Measurements from ENCODE around the gene ARHGAP5. TPM values are rescaled to one million over a fixed set of nuclear protein-coding genes. Genes with fewer than 3 reads are reported as not detected.
A peak's percentile ranks its signal among the peaks of the same experiment; 100 is the strongest.

Gene ARHGAP5, protein sequence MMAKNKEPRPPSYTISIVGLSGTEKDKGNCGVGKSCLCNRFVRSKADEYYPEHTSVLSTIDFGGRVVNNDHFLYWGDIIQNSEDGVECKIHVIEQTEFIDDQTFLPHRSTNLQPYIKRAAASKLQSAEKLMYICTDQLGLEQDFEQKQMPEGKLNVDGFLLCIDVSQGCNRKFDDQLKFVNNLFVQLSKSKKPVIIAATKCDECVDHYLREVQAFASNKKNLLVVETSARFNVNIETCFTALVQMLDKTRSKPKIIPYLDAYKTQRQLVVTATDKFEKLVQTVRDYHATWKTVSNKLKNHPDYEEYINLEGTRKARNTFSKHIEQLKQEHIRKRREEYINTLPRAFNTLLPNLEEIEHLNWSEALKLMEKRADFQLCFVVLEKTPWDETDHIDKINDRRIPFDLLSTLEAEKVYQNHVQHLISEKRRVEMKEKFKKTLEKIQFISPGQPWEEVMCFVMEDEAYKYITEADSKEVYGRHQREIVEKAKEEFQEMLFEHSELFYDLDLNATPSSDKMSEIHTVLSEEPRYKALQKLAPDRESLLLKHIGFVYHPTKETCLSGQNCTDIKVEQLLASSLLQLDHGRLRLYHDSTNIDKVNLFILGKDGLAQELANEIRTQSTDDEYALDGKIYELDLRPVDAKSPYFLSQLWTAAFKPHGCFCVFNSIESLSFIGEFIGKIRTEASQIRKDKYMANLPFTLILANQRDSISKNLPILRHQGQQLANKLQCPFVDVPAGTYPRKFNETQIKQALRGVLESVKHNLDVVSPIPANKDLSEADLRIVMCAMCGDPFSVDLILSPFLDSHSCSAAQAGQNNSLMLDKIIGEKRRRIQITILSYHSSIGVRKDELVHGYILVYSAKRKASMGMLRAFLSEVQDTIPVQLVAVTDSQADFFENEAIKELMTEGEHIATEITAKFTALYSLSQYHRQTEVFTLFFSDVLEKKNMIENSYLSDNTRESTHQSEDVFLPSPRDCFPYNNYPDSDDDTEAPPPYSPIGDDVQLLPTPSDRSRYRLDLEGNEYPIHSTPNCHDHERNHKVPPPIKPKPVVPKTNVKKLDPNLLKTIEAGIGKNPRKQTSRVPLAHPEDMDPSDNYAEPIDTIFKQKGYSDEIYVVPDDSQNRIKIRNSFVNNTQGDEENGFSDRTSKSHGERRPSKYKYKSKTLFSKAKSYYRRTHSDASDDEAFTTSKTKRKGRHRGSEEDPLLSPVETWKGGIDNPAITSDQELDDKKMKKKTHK (N-terminal part only)
- 10 to 100 TPM; 29.5 to 42.8 TPM for total RNA-seq

DNA sequence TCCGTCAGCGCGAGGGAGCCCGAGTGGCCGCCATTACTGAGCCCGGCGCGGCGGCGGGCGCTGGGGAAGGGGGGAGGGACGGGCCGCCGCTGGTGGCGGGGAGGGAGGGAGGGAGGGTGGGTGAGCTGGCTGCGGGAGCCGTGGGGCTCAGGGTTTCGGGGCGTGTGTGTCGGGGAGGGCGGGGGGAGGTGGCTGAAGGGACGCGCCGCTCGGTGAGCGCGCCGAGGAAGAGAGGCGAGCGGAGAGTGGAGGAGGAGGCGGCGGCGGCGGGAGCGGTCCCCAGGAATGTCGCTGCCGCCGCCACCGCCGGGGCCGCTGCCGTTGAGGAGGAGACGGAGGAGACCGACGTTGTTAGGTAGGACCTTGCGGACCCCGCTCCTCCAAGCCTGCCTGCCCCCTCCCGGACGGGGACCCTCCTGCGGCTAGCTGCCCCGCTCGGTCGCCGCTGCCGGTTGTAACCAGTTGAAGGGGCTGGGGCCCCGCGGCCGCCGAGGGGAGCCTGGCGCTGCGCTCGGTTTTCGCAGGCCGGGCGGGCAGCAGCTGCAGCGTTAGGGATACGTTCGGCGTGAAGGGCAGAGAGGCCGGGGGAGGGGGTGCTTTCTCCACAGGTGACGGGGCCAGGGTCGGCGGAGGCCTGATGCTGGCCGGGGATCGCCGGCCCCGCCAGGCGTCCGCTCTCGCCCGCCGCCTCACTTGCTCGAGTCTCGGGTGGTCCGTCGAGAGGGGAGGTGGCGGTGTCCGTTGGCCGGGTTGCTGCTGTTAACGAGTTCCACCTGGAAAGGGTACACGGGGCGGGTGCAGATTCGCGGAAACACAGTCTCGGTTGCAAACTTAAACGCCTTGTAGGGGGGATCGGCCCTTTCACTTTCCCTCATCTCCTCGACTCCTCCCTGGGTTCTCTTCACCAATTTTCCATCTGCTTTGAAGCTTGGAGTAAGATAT, at the start of gene ARHGAP5:
ARHGAP5 (plus strand) TSS at position 224 of the 942 bp plus-strand sequence. CDS start 13,366 bp downstream, outside the sequence.
- peaks cover 13% of the 10 kb centered on the region for H3K27me3 Mint-ChIP-seq (ENCODE audit: low read depth)
- DNase-seq (peak; percentile 40 to 74), ATAC-seq (replicated peaks in 1 of 2) (peak; percentile 27 to 47)
- peak within 1 kb of the TSS; percentile 89 to 96 for H3K4me3 Mint-ChIP-seq
- no peaks in the 10 kb centered on the region for H3K9me3 Mint-ChIP-seq
- peak within 1 kb of the TSS; percentile 94 for H3K27ac Mint-ChIP-seq
- peaks cover 35% of the 10 kb centered on the region for H3K4me1 Mint-ChIP-seq (ENCODE audit: low read depth)
- H3K36me3 Mint-ChIP-seq (ENCODE audit: insufficient read depth in 2 of 2) = peaks cover 4 to 5% of the 10 kb centered on the region in 2 donors

DNA sequence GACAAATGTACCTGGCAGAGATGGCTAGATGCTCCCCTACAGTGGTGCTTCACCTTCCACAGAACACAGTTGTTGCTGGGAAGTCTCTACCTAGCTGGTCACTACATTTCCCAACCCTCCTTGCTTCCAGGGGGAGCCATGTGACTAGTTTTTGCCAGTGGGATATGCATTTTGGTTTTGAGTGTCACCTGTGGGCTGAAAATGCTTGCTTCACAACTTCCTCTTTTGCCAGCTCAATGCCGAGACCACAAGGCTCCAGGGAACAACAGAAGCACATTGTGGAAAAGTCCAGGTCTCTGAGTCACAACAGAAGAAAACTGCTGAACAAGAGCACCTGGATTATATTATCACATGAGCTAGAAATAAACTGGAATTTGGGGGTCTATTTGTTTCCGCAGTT, 48.5 kb upstream of the ARHGAP5 start:
- ATAC-seq (replicated peaks in 1 of 2) = no peak
- no peak overlapping the region for H3K27ac Mint-ChIP-seq
- H3K36me3 Mint-ChIP-seq (ENCODE audit: insufficient read depth in 2 of 2) = no peaks in the 10 kb centered on the region

DNA sequence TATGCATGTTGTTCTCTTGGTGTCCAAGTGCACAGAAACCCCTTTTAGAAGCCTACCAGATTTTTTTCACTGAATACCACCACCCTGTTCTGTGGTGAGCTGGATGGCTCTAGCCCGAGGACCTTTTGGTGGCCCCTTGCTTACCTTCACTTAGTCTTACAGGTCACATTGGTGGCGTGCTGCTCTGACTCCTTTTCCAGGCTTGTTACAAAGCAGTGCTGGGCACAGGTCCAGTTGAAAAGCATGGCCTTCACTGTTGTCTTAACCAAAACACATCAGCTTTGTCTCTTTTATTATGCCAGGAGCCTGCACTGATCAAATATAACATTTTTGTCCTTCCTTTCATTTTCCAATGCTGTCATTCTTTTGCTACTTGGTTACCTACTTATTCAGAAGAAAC, 43.6 kb upstream of the ARHGAP5 start:
- Mint-ChIP-seq H3K27me3 (ENCODE audit: low read depth) (peaks cover 17% of the 10 kb centered on the region), H3K36me3 (ENCODE audit: insufficient read depth in 2 of 2) (no peaks in the 10 kb centered on the region), H3K4me3 (no peak overlapping the region), H3K27ac (no peak overlapping the region), H3K4me1 (ENCODE audit: low read depth) (no peaks in the 10 kb centered on the region), H3K9me3 (no peaks in the 10 kb centered on the region)
- DNase-seq (no peak), ATAC-seq (replicated peaks in 1 of 2) (no peak)

More for the DNA sequence above, 48.5 kb upstream of the ARHGAP5 start:
- DNase-seq = no peak
- Mint-ChIP-seq H3K27me3 (ENCODE audit: low read depth) (peaks cover 16% of the 10 kb centered on the region), H3K4me1 (ENCODE audit: low read depth) (no peaks in the 10 kb centered on the region), H3K4me3 (no peak overlapping the region), H3K9me3 (no peaks in the 10 kb centered on the region)

DNA sequence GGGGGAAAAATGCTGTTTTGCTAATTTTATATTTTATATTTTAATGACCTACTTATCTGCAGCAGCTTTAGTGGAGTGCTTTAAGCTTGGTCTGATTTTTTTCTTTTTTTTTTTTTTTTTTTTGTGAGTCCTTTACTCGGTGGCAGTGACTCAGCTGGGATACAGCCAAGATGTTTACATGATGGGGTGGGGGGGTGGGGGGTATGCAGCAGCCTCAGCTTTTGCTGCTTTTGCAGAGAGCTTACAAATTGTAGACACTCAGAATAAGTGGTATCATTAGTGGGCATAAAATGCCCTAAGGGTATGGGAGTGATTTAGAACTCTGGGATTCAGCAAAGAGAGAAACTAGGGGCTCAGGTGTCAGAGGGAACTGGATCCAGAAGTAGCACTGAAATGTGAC, 38.2 kb upstream of the ARHGAP5 start:
- DNase-seq = no peak
- Mint-ChIP-seq H3K9me3 (no peaks in the 10 kb centered on the region), H3K27ac (no peak overlapping the region), H3K36me3 (ENCODE audit: insufficient read depth in 2 of 2) (no peaks in the 10 kb centered on the region), H3K4me3 (no peak overlapping the region), H3K4me1 (ENCODE audit: low read depth) (no peaks in the 10 kb centered on the region), H3K27me3 (ENCODE audit: low read depth) (peaks cover 23% of the 10 kb centered on the region)
- no peak for ATAC-seq (replicated peaks in 1 of 2)

DNA sequence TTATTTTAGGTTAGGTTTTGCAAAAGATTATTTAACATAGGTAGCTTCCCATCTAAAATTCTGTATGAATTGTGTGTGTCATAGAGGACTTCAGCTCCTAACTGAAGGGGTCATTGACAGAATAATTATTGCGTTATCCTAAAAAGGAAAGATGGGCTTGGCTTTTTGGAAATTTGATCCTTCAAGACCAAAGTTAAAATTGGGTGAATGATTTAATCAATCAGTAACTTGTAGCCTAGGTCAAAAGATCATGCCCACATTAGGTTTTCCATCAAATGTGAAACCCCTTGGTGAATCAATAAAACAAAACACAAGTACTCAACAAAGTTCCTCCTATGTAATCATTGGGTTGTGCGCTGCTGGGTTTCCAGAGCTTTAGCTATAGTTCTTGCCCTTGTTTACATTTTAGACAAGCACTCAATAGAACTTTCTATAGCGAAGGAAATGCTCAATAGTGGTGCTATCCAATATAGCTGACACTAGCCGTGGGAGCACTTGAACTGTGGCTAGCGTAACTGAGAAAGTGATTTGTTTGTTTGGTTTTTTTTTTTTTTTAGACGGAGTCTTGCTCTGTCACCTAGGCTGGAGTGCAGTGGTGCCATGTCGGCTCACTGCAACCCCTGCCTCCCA, 37.6 kb upstream of the ARHGAP5 start:
- H3K36me3 Mint-ChIP-seq (ENCODE audit: insufficient read depth in 2 of 2) = no peaks in the 10 kb centered on the region
- ATAC-seq (replicated peaks in 1 of 2) = no peak
- no peak overlapping the region for H3K27ac Mint-ChIP-seq
- no peak for DNase-seq
- peaks cover 23% of the 10 kb centered on the region for H3K27me3 Mint-ChIP-seq (ENCODE audit: low read depth)
- H3K9me3 Mint-ChIP-seq = no peaks in the 10 kb centered on the region
- H3K4me1 Mint-ChIP-seq (ENCODE audit: low read depth) = no peaks in the 10 kb centered on the region
- H3K4me3 Mint-ChIP-seq = no peak overlapping the region

DNA sequence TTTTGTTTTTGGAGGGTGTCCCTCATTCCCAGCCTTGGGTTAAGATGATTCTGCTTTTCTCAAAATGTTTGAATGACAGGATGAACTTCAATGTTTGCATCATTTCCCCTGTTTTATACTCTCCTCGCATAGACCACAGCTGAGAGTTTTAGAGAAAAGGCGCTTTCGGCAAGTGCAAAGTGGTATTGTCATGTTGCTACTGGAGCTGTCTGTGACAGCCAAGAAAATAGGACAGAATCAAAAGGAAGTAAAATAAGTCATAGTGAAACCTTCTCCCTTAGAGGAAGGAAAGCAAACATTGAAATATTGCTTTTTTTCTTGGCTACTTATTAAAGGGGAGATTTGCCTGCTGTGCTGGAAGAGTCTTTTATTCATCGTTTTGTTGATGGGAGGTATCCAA, 33.5 kb upstream of the ARHGAP5 start:
- Mint-ChIP-seq H3K4me1 (ENCODE audit: low read depth) (no peaks in the 10 kb centered on the region), H3K27ac (no peak overlapping the region), H3K9me3 (no peaks in the 10 kb centered on the region), H3K36me3 (ENCODE audit: insufficient read depth in 2 of 2) (no peaks in the 10 kb centered on the region), H3K27me3 (ENCODE audit: low read depth) (peaks cover 6% of the 10 kb centered on the region), H3K4me3 (no peak overlapping the region)
- DNase-seq = no peak
- peak in 1 of 2 donors; percentile 41 for ATAC-seq (replicated peaks in 1 of 2)

DNA sequence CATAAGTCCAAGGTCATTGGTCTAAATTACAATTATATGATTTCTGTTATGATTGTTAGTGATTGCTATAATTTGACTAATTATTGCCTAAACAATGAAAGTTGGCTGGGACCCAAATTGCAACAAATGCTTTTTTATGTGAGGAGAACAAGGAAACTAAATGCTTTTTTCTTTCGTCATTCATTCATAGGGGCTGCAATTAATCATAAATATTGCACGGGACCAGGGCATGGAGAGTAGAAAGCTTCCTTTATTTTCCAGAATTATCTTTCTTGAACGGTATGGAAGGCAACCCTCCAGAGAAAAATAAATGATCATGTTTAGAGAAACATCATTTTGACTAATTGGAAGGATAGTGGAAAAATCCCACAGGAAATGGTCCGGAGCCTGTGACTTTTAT, 32.6 kb upstream of the ARHGAP5 start:
- no peaks in the 10 kb centered on the region for H3K9me3 Mint-ChIP-seq
- H3K27ac Mint-ChIP-seq = no peak overlapping the region
- H3K4me3 Mint-ChIP-seq = no peak overlapping the region
- ATAC-seq (replicated peaks in 1 of 2) = no peak
- no peaks in the 10 kb centered on the region for H3K4me1 Mint-ChIP-seq (ENCODE audit: low read depth)
- H3K36me3 Mint-ChIP-seq (ENCODE audit: insufficient read depth in 2 of 2) = no peaks in the 10 kb centered on the region
- no peak for DNase-seq
- H3K27me3 Mint-ChIP-seq (ENCODE audit: low read depth) = peaks cover 6% of the 10 kb centered on the region

DNA sequence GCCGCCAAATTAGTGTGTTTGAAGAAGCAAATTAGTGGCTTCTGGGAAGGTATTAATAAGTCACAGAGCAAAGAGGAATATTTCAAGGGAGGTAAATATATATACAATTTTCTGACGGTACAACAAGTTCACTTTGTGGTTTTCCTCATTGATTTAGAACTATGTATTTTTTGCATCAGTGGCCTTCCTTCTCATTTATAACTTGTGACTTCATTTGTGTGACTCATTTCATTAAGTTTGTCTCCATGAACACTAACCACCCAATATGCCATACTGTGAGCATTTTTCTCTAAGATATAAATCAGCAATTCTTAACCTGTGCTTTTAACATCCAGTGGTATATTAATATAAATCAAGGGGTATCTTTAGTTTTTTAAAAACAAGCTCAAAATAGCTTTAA, 29.3 kb upstream of the ARHGAP5 start:
- H3K4me3 Mint-ChIP-seq = no peak overlapping the region
- ATAC-seq (replicated peaks in 1 of 2) = no peak

DNA sequence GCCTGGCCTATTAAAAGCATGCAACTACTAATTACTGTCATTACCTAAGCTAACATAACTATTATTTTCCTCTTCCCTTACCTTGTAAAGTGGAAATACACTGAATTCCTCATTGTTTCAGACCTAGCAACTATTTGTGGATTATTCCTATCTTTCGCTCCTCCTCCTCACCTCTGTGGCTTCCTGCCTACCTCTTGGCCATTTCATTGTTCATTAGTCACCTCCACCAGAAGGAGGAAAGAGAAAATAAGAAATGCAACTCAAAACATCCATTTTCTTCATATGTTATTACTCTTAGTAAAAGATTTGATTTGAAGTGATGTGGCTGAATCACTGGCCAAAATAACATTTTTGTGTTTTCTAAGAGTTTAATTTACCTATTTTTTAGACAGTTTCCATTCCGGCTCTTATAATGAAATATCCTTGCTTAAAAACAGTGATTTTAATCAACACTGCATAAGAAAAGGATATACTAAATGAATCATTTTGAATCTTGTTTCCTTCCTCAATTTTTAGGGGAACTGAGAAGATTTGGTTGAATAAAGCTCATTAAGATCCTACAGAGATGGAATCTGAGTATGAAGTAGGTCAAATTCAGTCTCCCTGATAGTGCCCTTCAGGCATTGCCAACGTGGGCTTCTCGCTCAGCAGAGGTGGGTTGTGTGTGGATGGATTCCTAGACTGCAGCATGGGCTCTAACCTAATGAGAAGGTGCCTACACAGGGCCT, 27.6 kb upstream of the ARHGAP5 start:
- Mint-ChIP-seq H3K36me3 (ENCODE audit: insufficient read depth in 2 of 2) (no peaks in the 10 kb centered on the region), H3K27ac (no peak overlapping the region), H3K4me1 (ENCODE audit: low read depth) (no peaks in the 10 kb centered on the region), H3K4me3 (no peak overlapping the region), H3K27me3 (ENCODE audit: low read depth) (no peaks in the 10 kb centered on the region), H3K9me3 (no peaks in the 10 kb centered on the region)
- DNase-seq (no peak), ATAC-seq (replicated peaks in 1 of 2) (no peak)

More for the DNA sequence above, 29.3 kb upstream of the ARHGAP5 start:
- no peak overlapping the region for H3K27ac Mint-ChIP-seq
- DNase-seq = no peak
- peaks cover 4% of the 10 kb centered on the region for H3K27me3 Mint-ChIP-seq (ENCODE audit: low read depth)
- no peaks in the 10 kb centered on the region for H3K4me1 Mint-ChIP-seq (ENCODE audit: low read depth)
- H3K36me3 Mint-ChIP-seq (ENCODE audit: insufficient read depth in 2 of 2) = no peaks in the 10 kb centered on the region
- H3K9me3 Mint-ChIP-seq = no peaks in the 10 kb centered on the region

DNA sequence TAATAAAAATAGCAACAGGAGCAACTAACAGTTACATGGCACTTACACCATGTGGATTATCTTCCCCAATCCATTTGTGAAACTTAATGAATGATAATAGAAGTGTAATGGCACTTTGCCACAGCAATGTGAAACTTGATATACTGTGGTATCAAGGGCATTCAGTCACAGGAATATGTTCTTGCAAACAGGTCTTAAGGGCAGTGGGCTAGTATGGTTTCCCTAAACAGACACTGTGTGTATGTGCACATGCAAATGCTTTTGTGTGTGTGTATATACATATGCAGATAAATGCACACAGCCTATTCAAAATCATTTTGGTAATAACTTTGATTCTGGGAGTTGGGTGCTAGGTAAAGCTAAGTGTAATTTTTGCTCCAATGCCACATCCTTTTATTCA, 26.2 kb upstream of the ARHGAP5 start:
- ATAC-seq (replicated peaks in 1 of 2) (no peak), DNase-seq (no peak)
- H3K4me3 Mint-ChIP-seq = no peak overlapping the region
- no peaks in the 10 kb centered on the region for H3K27me3 Mint-ChIP-seq (ENCODE audit: low read depth)
- H3K27ac Mint-ChIP-seq = no peak overlapping the region
- no peaks in the 10 kb centered on the region for H3K4me1 Mint-ChIP-seq (ENCODE audit: low read depth)
- no peaks in the 10 kb centered on the region for H3K36me3 Mint-ChIP-seq (ENCODE audit: insufficient read depth in 2 of 2)
- H3K9me3 Mint-ChIP-seq = no peaks in the 10 kb centered on the region

DNA sequence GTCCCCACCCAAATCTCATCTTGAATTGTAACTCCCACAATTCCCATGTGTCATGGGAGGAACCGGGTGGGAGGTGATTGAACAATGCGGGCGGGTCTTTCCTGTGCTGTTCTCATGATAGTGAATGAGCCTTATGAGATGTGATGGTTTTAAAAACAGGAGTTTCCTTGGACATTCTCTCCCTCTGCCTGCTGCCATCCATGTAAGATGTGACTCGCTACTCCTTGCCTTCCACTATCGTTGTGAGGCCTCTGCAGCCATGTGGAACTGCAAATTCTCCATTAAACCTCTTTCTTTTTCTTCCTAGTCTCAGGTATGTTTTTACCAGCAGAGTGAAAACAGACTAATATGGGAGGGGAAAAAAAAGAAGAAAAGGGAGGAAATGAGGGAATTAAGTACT, 22.6 kb upstream of the ARHGAP5 start:
- DNase-seq (no peak), ATAC-seq (replicated peaks in 1 of 2) (no peak)
- no peaks in the 10 kb centered on the region for H3K27me3 Mint-ChIP-seq (ENCODE audit: low read depth)
- no peak overlapping the region for H3K4me3 Mint-ChIP-seq
- H3K27ac Mint-ChIP-seq = no peak overlapping the region
- H3K9me3 Mint-ChIP-seq = no peaks in the 10 kb centered on the region
- H3K36me3 Mint-ChIP-seq (ENCODE audit: insufficient read depth in 2 of 2) = no peaks in the 10 kb centered on the region
- no peaks in the 10 kb centered on the region for H3K4me1 Mint-ChIP-seq (ENCODE audit: low read depth)
